Heart right ventricle (tissue), 16 donors: Measurements from ENCODE around the gene TRIM72. TPM values are rescaled to one million over a fixed set of nuclear protein-coding genes. Genes with fewer than 3 reads are reported as not detected.

Experiments used
- ATAC-seq, 8 donors: fragments of 200-7000 bp; cut with Tn5 transposase; one replicate each; pipeline ENCODE4 v1.9.1; 2020; ENCODE audit warnings: mild to moderate bottlenecking in 8 of 8, moderate library complexity in 8 of 8, moderate number of reproducible peaks in 1 of 8
- DNase-seq, 2 donors: peaks; one replicate each; pipeline ENCODE4 v3.0.0-alpha.2; 2020
- H3K27ac ChIP-seq, 10 donors: fragments of 200-600 bp; sonication (generic) in 2 of 10; one replicate each; pipeline versions ENCODE4 v1.5.0 to v1.8.0; 2020 to 2022; ENCODE audit warnings: mild to moderate bottlenecking in 3 of 10
- H3K27me3 ChIP-seq, 7 donors: fragments of 200-600 bp; one replicate each; pipeline ENCODE4 v1.8.0; 2021 to 2022; ENCODE audit warnings: mild to moderate bottlenecking in 2 of 7
- H3K36me3 ChIP-seq, 9 donors: fragments of 200-600 bp; sonication (generic) in 1 of 9; one replicate each; pipeline versions ENCODE4 v1.5.0 to v1.8.0; 2020 to 2022; ENCODE audit warnings: mild to moderate bottlenecking in 2 of 9
- H3K4me1 ChIP-seq, 9 donors: fragments of 200-600 bp; sonication (generic) in 1 of 9; one replicate each; pipeline versions ENCODE4 v1.5.0 to v1.8.0; 2020 to 2022; ENCODE audit warnings: mild to moderate bottlenecking in 4 of 9
- H3K4me3 ChIP-seq, 10 donors: fragments of 200-600 bp; sonication (generic) in 2 of 10; one replicate each; pipeline versions ENCODE4 v1.5.0 to v1.8.0; 2020 to 2022; ENCODE audit warnings: mild to moderate bottlenecking in 7 of 10, moderate library complexity in 2 of 10
- H3K9me3 ChIP-seq, 11 donors: fragments of 200-600 bp in 10 of 11; sonication (generic) in 2 of 11; one replicate each; pipeline versions ENCODE4 v1.5.0 to v1.8.0; 2013 to 2022; ENCODE audit warnings: mild to moderate bottlenecking in 2 of 11, control low read depth in 1 of 11, moderate library complexity in 1 of 11
- CTCF ChIP-seq, 9 donors: fragments of 200-600 bp; sonication (generic) in 2 of 9; IDR thresholded peaks; one replicate each; pipeline versions ENCODE4 v1.5.0 to v1.8.0; 2021 to 2022; ENCODE audit warnings: antibody characterized with exemption in 9 of 9, mild to moderate bottlenecking in 5 of 9, moderate library complexity in 1 of 9
- WGBS, 2 donors: extraction: QIAGEN DNeasy Blood & Tissue Kit; methylation state at CpG; one replicate each; pipeline ENCODE4 v1.1.7; 2013; ENCODE audit warnings: inconsistent platforms in 1 of 2; 5-methylcytosine and 5-hydroxymethylcytosine counted together
- intact Hi-C, 10 donors: fragments of 100-400 bp; cut with DNase I; formaldehyde crosslinking; loops; one replicate each; pipeline versions ENCODE4 v1.11.1 to v1.14.2; 2022
- polyA plus RNA-seq, 2 donors: library from polyadenylated mRNA; stranded (reverse); fragments of 200-250 nt; gene quantifications; one replicate each; pipeline ENCODE4 v1.2.3, GENCODE V29; 2013
- total RNA-seq, 10 donors: library from RNA; stranded (reverse); fragmentation: NEBNext Ultra II Directional in 3 of 10; extraction: Animal tissue kit (Norgen Biotek cat#: 25700) in 3 of 10; gene quantifications; one replicate each; pipeline versions ENCODE4 v1.2.1 to v1.2.4, GENCODE V29; 2021 to 2023
- donor health status: Arrhythmogenic right ventricular cardiomyopathy.
- donor health status: ischemic (EF 13 %, LVEDD 7.1; RV severe dilation, severe dysfunction).
- donor health status: healthy with polysubstance abuse.
- donor health status: DM: no; HTN: yes; CAD: no.
- donor health status: DM: no; HTN: no; CAD: no.
- donor health status: ischemic (EF 25% LVEDD 6.9; RV normal size, moderate dysfunction).
- donor health status: ischemic (EF 25% LVEDD 5.7; RV mildly dilated, moderate dysfunction).
- donor health status: healthy.
- donor health status: DM: yes; HTN: yes; CAD: no.
- donor health status: Ischemic cardiomyopathy.
- donor health status: ischemic (EF 35%, LVEDD 5.7; RV mildly dilated, moderate dysfunction).
- donor health status: nonischemic (EF 11% LVEDD 7.7; RV severe dilation, severe dysfunction).
- donor health status: DM: yes; HTN: yes; CAD: no.
- donor health status: PGD.
- donor health status: ischemic (EF 29% LVEDD 5.4; RV normal size, mild dysfunction).
- donor health status: nonischemic (EF 23%, LVEDD 6.1; RV moderate dilation, normal function).

The TRIM72 gene
- total and polyA plus RNA-seq, 12 donors = 0.51 to 4.8 (median 1.1) TPM

DNA sequence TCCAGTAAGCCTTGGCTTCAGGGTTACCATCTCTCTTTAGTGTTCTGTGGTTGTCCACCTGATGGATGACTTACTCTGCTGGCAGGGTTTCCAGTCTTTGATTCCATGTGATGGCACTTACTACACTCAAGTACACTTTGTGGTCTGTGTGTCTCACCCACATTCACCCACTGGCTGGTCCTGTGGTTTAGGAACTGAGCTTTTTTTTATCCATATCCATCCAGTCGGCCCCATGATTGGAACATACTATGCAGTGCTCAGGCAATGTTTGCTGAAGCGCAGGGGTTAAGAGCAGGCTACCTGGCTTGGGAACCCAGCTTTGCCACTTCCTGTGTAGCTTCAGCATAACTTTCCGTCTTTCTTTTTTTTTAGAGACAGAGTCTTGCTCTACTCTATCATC is 36.8 kb upstream of the TRIM72 start:
- DNase-seq (no peak), ATAC-seq (no peak)
- WGBS, 2 donors = 78 to 79% methylated on average over 3 of the region's 3 CpGs
- peaks cover 2 to 30% (median 20%) of the 10 kb centered on the region in 9 donors for H3K4me1 ChIP-seq
- H3K36me3 ChIP-seq = peaks cover 0 to 3% (median 0%) of the 10 kb centered on the region in 9 donors
- TF ChIP-seq CTCF (IDR thresholded peaks at IDR 0.05) = no peak
- intact Hi-C loops = no loop called here
- no peak overlapping the region for H3K4me3 ChIP-seq
- H3K27ac ChIP-seq = peak overlapping the region in 1 of 10 donors; percentile 38
- no peaks in the 10 kb centered on the region for H3K27me3 ChIP-seq
- no peaks in the 10 kb centered on the region for H3K9me3 ChIP-seq

- Histone ChIP-seq H3K27ac (peak overlapping the region; percentile 89 to 99 (median 94)), H3K36me3 (peaks cover 0 to 25% (median 14%) of the 10 kb centered on the region in 9 donors)
- peak in 3 of 8 donors; percentile 1 to 35 (median 2) for ATAC-seq
Observed at GRCh38 chr16:31179219-31179746, 34.6 kb upstream of the TRIM72 start.

DNA sequence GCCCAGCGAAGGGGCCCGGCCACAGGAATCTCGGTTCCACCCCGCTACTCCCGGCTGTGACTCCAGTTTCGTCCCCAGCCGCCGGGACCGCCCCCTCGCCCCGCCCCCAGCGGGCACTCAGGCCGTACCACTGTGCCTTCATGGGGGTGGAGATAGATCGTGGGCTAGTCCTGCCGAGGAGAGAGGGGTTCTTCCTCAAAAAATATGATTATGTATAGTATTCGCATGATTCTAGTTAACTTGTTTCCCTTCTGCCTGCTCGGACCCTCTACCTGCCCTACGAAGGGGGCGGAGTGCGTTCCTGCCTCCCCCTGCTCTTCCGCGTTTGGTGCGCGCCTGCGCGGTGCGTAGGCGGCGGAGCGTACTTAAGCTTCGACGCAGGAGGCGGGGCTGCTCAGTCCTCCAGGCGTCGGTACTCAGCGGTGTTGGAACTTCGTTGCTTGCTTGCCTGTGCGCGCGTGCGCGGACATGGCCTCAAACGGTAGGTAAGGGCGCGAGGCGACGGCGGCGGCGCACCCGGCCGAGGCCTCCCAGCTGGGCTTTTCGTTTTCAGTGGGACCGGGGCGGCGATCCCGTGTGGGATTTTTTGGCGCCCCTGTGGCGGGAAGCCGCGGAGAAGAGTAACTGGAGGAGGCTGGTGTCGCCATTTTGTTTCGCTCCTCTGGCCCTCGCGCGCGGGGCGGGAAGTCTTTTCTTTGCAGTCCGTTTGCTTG is 34.0 kb upstream of the TRIM72 start, which contains the start of gene FUS:
Gene FUS (plus strand): TSS at position 393 of the 713 bp plus-strand sequence. CDS start 76 bp downstream, at position 469.
- ATAC-seq = peak; percentile 84 to 93 (median 90)
- Histone ChIP-seq H3K36me3 (peaks cover 0 to 31% (median 20%) of the 10 kb centered on the region in 9 donors), H3K4me3 (peak within 1 kb of the TSS; percentile 71 to 94 (median 83)), H3K9me3 (no peaks in the 10 kb centered on the region), H3K27ac (peak within 1 kb of the TSS; percentile 89 to 99 (median 94)), H3K4me1 (peaks cover 10 to 57% (median 42%) of the 10 kb centered on the region in 9 donors), H3K27me3 (no peaks in the 10 kb centered on the region)
- TF ChIP-seq CTCF (IDR thresholded peaks at IDR 0.05) = no peak
- intact Hi-C loops = loop anchor here in 6 of 10 donors (2.0 to 10.0 kb wide), 7 partner anchors 37 to 275 kb away; partner anchors contain the start of genes ARMC5 (in 3 of the 6), ZNF843 (in 3 of the 6), KAT8 (in 1 of the 6) and ZNF646 (in 1 of the 6)
- 0% methylated on average over 69 of the region's 69 CpGs for WGBS, 2 donors
- DNase-seq = peak; percentile 90 to 92

More at GRCh38 chr16:31179219-31179746, 34.6 kb upstream of the TRIM72 start:
- intact Hi-C loops = loop anchor here in 1 of 10 donors (2.0 kb wide), 1 partner anchor 36 kb away; no protein-coding TSS in a partner anchor
- H3K9me3 ChIP-seq = no peaks in the 10 kb centered on the region
- TF ChIP-seq CTCF (IDR thresholded peaks at IDR 0.05) = no peak
- peaks cover 10 to 52% (median 41%) of the 10 kb centered on the region in 9 donors for H3K4me1 ChIP-seq
- H3K27me3 ChIP-seq = no peaks in the 10 kb centered on the region
- H3K4me3 ChIP-seq = peak overlapping the region; percentile 71 to 94 (median 83)
- WGBS, 2 donors = 1 to 2% methylated on average over 27 of the region's 27 CpGs
- DNase-seq = peak in 1 of 2 donors; percentile 18
